Measurements from ENCODE around the gene MYBPC1.
"Not testable (repeated sequence)": the region's sequence is repeated elsewhere in the genome, so short reads cannot be mapped to it uniquely, and the experiment has no call there.

MYBPC1 gene, protein sequence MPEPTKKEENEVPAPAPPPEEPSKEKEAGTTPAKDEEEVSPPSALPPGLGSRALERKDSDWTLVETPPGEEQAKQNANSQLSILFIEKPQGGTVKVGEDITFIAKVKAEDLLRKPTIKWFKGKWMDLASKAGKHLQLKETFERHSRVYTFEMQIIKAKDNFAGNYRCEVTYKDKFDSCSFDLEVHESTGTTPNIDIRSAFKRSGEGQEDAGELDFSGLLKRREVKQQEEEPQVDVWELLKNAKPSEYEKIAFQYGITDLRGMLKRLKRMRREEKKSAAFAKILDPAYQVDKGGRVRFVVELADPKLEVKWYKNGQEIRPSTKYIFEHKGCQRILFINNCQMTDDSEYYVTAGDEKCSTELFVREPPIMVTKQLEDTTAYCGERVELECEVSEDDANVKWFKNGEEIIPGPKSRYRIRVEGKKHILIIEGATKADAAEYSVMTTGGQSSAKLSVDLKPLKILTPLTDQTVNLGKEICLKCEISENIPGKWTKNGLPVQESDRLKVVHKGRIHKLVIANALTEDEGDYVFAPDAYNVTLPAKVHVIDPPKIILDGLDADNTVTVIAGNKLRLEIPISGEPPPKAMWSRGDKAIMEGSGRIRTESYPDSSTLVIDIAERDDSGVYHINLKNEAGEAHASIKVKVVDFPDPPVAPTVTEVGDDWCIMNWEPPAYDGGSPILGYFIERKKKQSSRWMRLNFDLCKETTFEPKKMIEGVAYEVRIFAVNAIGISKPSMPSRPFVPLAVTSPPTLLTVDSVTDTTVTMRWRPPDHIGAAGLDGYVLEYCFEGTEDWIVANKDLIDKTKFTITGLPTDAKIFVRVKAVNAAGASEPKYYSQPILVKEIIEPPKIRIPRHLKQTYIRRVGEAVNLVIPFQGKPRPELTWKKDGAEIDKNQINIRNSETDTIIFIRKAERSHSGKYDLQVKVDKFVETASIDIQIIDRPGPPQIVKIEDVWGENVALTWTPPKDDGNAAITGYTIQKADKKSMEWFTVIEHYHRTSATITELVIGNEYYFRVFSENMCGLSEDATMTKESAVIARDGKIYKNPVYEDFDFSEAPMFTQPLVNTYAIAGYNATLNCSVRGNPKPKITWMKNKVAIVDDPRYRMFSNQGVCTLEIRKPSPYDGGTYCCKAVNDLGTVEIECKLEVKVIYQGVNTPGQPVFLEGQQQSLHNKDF

DNA sequence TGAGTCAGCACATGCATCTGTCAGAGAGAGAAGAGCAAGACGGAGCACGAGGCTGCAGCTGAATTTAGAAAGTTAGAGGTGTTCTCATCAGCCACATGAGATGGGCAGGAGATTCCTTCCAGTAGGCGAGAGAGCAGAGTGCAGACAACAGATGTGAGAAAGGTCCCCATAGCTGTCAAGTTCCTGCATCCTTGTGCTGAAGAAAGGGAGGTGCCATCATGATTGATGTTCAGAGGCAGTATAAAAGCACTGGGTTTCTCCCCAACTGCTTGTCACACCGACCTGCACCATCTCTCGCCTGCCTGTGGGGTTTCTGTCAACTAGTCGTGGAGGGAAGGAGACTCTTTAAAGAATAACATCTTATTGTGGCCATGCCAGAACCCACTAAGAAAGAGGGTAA, at the start of gene MYBPC1:
TSS of gene MYBPC1 (plus strand) at position 272 of the 400 bp plus-strand sequence. CDS start at position 372, 100 bp downstream.
- DNase-seq (ENCODE audit: low read depth) = no peak

DNA sequence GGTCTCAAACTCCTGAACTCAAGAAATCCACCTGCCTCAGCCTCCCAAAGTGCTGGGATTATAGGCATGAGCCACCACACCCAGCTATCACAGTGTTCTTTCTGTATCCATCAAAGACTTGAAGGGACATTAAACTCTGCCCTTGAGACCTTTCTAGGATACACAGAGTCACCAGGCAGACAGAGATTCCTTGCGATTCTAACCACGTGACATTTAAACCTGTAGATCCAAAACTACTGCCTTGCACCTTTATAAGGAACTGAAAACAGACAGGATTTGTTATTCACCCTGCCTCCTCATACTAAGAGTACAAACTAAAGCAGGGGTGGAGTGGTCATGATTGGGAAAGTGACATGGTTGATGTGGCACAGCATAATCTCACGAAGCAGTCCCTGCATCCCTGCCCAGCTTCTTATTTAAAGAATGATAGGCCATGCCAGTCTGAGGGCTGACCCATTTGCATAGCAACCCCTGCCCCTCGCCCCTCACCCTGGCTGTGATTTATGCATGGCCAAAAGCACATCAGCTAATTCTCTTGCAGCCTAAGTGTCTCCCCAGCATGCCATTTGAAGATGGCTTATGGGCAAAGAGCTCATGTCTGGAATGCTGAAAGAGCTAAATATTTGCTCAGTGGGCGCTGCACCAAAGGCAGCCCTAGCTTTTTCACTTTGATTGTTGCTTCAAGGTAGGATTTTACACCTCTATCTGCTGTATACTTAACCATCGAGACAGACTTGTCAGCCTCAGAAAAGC, 43.2 kb upstream of the MYBPC1 start:
- DNase-seq (ENCODE audit: low read depth) = no peak

DNA sequence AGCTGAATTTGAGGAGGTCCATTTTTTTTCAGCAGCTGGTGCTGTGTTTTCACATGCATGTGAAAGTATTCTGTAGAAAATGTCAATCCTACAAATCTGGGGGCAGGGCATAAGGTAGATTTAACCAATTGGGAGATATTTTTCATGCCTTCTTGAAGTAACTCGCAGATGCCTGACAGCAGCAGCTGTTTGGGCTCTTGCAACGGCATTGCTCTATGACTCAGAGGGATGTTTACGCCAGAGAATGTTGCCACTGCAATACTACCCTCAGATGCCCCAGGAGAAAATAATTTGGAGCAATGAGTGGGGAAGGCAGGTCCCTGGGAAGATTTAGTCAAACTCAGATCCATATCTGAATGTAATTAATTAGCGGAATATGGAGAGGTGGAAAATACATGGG, 42.5 kb upstream of the MYBPC1 start:
- DNase-seq (ENCODE audit: low read depth) = no peak

DNA sequence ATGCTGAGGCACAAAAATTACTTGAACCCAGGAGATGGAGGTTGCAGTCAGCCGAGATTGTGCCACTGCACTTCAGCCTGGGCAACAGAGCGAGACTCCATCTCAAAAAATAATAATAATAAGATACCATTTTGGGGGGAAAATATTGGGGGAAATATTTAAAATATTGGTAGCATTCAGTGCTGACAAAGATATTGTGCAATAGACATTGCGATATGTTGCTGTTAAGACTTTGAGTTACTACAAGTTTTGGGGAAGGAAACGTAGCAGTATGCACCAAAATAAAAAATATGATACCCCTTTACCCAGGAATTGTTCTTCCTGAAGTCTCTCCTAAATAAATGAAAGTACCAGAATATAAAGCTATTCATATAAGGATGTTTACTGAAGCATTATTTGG, 37.7 kb upstream of the MYBPC1 start:
- DNase-seq (ENCODE audit: low read depth) = no peak

DNA sequence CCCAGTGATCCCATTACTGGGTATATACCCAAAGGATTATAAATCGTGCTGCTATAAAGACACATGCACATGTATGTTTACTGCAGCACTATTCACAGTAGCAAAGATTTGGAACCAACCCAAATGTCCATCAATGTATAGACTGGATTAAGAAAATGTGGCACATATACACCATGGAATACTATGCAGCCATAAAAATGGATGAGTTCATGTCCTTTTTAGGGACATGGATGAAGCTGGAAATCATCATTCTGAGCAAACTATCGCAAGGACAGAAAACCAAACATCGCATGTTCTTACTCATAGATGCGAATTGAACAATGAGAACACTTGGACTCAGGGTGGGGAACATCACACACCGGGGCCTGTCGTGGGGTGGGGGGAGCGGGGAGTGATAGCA, 36.0 kb upstream of the MYBPC1 start:
- DNase-seq (ENCODE audit: low read depth) = not testable (repeated sequence)

DNA sequence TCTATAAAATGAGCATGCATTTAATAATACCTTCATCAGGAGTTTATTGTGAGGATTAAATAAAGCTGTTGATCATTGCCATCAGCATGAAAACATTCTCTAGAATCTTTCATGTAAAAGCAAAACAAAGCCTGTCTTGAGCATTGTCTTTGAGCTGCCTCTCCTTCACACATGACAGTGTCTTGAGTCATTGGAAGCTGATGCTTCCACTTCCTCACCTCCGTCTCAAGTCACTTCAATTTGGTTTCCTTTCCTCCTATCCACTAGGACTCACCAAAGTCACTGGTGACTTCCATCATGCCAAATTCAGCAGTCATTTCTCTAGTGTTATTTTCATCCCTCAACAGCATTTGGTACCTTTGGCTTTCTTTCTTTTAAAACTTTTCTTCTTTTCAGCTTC, 31.6 kb upstream of the MYBPC1 start:
- no peak for DNase-seq (ENCODE audit: low read depth)

DNA sequence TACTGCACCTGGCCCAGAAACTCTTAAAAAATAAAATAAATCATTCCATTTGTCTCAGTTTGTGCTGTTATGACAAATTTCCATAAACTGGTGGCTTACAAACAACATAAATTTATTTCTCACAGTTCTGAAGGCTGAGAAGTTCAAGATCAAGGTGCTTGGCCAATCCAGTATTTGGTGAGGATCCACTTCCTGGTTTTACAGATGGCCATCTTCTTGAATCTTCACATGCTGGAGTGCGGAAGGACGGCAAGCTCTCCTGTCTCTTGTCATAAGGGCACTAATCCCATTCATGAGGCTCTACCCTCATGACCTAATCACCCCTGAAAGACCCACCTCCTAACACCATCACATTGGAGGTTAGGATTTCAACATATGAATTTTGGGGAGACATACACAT, 29.9 kb upstream of the MYBPC1 start:
- DNase-seq (ENCODE audit: low read depth) = no peak

DNA sequence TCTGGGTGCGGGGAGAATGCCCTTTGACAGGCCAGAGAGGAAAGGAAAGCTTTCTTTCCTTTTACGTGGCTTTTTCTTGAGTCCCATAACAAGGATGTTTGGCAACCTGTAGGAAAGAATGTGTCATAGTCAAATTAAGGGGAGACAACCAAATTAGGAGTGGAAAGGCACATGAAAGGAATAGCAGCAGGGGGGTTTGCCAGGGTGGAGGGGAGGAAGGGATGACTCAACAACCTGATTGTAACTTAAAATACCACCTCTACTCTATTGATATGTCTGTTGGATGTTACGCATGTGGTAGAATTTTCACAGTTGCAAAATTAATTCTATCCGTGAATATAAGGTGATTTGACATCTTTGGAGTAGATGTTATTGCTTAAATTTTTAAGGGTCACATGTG, 28.5 kb upstream of the MYBPC1 start:
- no peak for DNase-seq (ENCODE audit: low read depth)

DNA sequence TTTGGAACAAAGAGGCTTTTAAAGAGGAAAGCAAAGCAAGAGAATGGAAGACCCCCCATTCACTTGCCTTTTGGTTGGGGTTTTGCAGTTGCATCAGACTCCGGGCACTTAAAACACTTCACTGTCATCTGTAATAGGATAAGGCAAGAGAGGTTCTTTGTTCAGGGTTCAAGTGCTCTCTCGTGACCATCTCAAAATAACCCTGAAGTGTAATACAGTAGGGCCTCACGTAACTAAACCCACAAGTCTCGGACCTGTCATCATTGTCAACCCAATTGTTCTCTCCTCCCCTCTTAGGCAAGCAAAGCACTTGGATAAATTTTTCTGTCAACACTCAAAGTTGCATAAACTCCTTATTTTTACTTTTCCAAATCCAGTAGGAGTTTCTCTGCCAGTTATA, 26.9 kb upstream of the MYBPC1 start:
- DNase-seq (ENCODE audit: low read depth) = no peak

DNA sequence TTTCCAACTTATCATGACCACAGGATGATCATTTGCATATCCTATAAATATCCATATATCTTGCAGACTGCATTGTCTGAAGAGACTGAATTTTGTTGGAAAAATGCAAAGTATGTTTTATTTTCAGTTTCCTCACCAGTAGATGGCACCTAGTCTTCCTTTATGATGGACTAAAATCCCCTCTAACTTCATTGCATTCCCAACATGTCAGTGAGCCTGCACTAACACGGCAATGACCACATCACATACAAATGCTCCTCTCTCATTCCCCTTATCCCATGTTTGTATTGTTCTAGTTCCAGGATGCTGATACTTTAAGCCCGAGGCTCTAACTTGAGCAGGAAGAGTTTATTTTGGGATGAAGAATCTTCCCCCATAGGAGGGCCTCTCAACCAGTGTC, 24.7 kb upstream of the MYBPC1 start:
- DNase-seq (ENCODE audit: low read depth) = no peak

DNA sequence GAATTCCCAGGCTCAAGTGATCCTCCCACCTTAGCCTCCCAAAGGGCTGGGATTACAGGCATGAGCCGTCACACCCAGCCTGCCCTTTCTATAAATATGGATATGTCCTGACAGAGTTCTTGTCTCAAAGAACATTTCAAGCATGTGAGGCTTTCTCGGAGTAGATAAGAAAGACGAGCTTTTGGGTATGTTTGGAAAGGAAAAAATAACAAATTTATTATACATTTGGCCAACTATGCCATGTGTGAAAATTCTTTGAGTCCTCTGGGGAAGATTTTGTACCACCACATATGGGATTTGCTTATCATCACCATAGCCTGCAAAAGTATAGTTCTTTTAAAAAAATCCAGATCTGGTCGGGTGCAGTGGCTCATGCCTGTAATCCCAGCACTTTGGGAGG, 23.7 kb upstream of the MYBPC1 start:
- DNase-seq (ENCODE audit: low read depth) = no peak

DNA sequence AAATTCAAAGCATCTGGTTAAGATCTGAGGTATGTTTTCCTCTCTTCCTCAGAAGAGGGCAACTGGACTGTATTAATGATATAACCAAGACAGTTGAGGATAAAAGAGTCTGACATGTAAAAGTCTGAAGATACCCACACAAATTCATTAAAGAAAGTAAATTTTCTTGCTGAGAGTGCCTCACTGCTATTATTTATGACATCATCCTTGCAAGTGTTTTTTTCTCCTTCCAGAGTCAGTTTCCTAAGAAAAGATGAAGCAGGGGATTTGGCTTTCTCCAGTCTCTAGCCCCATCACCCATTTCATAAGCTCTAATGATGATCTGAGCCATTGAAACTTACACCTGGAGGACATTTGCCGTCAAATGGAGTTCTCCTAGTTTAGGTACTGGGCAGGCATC, 21.0 kb upstream of the MYBPC1 start:
- DNase-seq (ENCODE audit: low read depth) = no peak

DNA sequence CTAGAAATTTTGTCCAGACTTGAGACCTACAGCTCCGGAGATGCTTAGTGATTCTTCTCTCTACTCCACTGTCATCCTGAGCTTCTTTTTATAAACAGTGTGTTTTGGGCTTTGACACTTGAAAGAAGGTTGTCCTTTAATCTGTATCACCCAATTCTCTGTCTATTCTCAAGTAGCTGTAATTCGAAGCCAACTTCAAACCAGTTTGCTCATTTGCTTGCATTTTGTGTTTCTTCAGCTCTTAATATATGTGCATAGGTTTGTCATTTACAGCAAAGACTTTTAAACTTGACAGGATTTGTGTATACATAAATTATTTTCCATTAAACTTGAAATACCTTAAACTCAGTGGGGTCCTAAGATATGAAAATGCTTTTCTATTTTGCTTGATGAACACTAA, 16.4 kb upstream of the MYBPC1 start:
- DNase-seq (ENCODE audit: low read depth) = no peak

DNA sequence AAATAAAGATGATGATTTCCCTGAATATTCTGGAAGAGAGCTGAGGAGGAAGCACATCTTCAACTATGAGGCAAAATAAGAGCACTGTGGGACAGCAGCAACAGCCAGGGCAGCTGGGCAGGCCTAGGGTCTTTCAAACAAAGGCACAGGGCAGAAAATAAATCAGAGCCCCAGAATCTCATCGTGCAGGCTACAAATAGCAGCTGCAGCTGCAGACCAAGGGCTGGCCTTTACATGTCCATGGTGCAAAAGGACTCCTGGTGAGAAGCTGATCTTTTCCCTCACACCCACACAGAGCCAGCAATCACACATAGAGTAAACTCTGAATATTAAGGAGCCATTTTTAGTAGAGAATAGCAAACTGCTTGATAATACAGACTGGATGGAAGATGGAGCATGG, 13.6 kb upstream of the MYBPC1 start:
- DNase-seq (ENCODE audit: low read depth) = no peak

DNA sequence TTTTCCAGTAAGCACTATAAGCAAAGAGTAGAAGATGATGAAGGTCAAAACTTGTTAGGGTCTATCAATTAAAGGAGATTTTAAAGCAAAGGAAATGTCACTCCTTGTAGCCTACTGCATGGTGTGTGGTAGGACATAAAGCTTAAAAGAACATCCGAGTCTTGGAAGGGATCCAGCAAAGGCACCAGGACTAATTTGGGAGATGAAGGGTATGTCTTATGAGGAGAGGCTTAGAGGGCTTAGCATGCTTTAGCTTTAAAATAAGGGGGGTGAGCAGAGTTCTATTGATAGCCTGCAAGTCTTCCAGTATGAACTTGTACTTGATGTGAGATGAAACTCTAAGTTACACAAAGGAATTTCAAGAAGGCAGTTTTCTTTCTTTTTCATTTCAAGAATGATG, 11.8 kb upstream of the MYBPC1 start:
- no peak for DNase-seq (ENCODE audit: low read depth)

DNA sequence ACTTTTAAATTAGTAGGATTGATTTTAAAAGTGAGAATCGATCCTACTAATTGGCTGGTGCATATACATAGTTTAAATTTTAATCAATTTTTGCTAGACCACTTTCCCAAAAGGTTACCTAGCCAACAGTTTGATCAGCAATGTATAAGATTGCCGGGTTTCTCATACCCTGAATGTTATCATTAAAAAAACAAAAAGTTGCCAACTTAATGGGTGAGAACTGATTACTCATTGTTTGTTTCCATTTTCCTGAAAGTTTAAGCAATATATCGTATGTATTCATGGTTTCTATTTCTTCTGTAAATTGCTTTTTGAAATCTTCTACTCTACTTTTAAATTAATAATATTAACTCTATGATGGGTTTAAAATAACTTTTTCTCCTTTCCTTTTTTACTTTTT, 4.4 kb upstream of the MYBPC1 start:
- no peak for DNase-seq (ENCODE audit: low read depth)

DNA sequence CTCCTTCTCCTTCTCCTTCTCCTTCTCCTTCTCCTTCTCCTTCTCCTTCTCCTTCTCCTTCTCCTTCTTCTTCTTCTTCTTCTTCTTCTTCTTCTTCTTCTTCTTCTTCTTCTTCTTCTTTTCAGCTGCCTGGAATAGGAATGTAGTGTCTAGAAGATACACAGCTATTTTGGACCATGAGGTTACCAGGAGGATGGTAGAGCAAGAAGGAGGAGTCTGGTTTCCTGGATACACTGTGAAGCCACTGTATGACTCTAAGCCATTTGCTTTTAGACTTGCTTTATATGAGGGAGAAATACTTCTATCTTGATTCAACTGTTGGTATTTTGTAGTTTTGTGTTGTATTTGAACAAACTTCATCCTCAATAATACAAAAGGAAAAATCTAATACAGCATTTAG, 3.0 kb upstream of the MYBPC1 start:
- DNase-seq (ENCODE audit: low read depth) = no peak

DNA sequence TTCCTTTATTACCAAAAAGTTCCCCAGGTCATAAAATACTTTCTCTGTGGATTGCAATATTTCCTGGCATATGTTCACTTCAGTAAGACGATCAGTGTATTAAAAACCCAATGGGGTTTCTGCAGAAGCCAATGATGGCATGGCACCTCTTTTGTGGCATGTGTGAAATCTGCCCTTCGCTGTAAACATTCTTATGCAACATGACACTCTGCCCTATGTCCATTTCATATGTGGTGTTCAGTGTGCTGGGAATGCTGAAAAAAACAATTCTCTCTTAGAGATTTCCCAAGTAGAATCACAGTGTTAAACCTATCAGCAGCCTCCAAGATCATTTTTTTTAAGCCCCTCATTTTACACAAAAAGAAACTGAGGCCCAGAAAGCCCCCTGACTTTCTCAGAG, 2.3 kb upstream of the MYBPC1 start:
- DNase-seq (ENCODE audit: low read depth) = no peak

DNA sequence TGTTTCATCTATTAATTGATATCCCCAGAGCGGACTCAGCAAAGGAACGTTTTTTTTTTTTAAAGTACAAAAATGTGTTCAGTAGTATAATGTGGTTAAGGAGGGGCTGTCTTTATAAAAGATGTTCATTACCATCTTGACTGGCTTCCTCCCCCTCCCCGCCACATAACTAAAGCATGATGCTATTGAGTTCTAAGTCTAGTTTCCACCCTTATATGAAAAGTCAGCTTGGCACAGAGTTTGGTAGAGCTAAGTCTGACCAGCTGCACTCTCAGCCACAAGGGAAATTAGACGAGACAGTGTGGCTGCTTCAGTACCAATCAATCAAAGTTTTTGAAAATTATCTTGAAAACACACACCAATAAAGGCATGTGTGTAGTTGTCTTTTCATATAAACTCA, 1.9 kb upstream of the MYBPC1 start:
- DNase-seq (ENCODE audit: low read depth) = no peak

DNA sequence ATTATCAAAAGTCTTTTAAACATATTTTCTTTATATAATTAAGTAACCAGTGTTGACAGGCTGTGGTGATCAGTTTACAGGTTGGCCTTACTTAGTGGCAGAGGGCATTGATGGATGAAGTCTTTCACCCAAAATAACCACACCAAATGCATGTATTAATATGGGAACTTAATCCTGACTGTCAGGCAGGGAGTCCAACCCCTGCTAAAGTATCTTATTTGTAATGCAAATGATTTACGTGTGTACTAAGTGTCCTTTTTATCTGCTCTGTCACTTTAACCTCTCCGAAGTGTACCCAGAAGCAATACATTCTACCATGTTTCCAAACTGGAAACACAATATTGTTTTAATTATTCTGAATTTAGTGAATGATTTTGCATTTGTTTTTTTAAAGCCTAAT, 1.4 kb downstream of the MYBPC1 start:
- no peak for DNase-seq (ENCODE audit: low read depth)

DNA sequence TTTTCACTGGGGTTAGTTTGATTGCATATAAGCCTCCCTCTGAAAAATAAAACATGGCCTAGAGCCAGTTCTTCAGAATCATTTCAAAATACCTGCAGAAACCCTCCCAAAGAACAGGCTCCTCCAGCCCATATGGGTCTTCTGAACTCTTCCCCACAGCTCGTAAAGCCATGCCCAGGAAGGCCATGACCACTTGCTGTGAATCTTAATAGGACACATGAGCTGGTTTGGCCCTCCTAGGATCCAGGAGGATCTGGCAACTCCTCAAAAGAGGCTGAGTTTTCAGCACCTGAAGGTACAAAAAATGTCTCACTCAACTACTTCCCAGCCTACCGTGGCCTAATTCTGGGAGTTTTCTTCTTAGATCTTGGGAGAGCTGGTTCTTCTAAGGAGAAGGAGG, 2.4 kb downstream of the MYBPC1 start:
- DNase-seq (ENCODE audit: low read depth) = no peak

DNA sequence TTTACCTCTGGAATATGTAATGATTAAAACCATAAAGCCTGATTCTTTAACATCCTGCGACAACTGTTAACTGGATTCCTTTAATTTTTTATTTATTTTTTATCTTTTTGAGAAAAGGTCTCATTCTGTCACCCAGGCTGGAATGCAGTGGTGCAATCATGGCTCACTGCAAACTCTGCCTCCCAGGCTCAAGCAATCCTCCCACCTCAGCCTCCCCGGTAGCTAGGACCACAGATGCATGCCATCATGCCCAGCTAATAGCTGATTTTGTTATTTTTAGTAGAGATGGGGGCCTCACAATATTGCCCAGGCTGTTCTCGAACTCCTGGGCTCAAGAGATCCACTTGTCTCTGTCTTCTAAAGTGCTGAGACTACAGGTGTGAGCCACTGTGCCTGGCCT, 3.7 kb downstream of the MYBPC1 start:
- DNase-seq (ENCODE audit: low read depth) = no peak
